ENCODE results near the gene PARD3.

DNA sequence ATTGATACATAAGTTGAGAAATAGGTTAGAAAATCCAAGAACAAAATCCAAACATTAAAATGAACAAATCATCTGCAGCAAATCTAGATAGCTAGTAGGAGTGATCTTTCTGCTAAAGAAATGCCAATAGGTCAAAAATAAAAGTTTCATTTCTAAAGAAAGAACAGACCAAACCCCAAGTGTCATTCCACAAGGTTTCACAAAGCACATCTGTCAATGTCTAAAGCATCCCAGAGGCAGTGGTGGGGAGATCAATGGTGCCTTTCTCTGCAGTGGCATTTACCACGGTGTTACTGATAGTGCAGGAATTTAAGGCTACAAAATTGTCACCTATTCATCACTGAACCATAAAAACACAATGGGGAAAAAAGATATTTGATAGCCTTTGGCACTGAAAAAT, 147.9 kb downstream of the PARD3 start:
- TF ChIP-seq, protein P1, sequence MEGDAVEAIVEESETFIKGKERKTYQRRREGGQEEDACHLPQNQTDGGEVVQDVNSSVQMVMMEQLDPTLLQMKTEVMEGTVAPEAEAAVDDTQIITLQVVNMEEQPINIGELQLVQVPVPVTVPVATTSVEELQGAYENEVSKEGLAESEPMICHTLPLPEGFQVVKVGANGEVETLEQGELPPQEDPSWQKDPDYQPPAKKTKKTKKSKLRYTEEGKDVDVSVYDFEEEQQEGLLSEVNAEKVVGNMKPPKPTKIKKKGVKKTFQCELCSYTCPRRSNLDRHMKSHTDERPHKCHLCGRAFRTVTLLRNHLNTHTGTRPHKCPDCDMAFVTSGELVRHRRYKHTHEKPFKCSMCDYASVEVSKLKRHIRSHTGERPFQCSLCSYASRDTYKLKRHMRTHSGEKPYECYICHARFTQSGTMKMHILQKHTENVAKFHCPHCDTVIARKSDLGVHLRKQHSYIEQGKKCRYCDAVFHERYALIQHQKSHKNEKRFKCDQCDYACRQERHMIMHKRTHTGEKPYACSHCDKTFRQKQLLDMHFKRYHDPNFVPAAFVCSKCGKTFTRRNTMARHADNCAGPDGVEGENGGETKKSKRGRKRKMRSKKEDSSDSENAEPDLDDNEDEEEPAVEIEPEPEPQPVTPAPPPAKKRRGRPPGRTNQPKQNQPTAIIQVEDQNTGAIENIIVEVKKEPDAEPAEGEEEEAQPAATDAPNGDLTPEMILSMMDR (conservative IDR thresholded peaks at IDR 0.05; ENCODE audit: low read length) = no peak
- TF ChIP-seq EZH2phosphoT487 (IDR thresholded peaks at IDR 0.05; ENCODE audit: borderline replicate concordance) = no peak

All from Loucy (cell line).